ENCODE results near the gene EMX2.

EMX2 gene

DNA sequence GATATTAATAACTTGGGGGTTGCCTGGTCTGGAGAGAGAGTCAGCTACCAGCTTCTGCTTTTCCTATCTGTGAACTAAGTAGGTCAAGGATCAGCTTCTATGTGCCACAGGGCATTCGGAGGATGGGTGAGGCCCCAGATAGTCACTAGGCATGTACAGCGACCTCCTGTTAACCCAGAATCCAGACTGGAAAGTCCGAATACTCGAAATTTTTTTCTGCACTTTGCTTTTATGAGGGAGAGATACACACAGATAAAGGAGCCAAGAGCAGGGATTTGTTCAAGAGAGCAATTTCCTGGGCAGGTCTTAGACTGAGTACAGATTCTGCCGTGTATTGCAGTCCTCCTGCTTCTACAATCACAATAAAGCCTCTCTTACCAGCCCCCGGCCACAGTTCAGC is 54.2 kb downstream of the EMX2 start:
- H3K79me1 ChIP-seq (ENCODE audit: low read length): no peaks in the 10 kb centered on the region
- H3K18ac ChIP-seq (ENCODE audit: low read length): no peak overlapping the region
- no peak overlapping the region for H3K14ac ChIP-seq (ENCODE audit: low read length)
- peak overlapping the region; percentile 54 for H3K4me2 ChIP-seq (ENCODE audit: low read length)
- H2BK12ac ChIP-seq (ENCODE audit: low read length): no peak overlapping the region
- no peak overlapping the region for H2BK120ac ChIP-seq (ENCODE audit: insufficient read depth, low read length, poor library complexity)
- no peak overlapping the region for H3K4ac ChIP-seq (ENCODE audit: low read depth, low read length)
- no peak overlapping the region for H2AFZ ChIP-seq (ENCODE audit: insufficient read depth, low read length, poor library complexity)
- H3K23ac ChIP-seq (ENCODE audit: low read length): no peak overlapping the region
- H3K9me3 ChIP-seq (ENCODE audit: insufficient read depth, low read depth, low read length): no peaks in the 10 kb centered on the region
- H3K79me2 ChIP-seq (ENCODE audit: control insufficient read depth, insufficient read depth, low read length, poor library complexity): no peaks in the 10 kb centered on the region
- WGBS (ENCODE audit: extremely low coverage, insufficient coverage, insufficient read length): no CpG with 5 or more reads among the region's 6 CpGs
- H4K91ac ChIP-seq (ENCODE audit: low read depth, low read length): no peak overlapping the region
- no peak overlapping the region for H4K12ac ChIP-seq (ENCODE audit: low read depth, low read length)
- H3K27ac ChIP-seq (ENCODE audit: low read depth, low read length): no peak overlapping the region
- no peaks in the 10 kb centered on the region for H3K27me3 ChIP-seq (ENCODE audit: insufficient read depth, low read length)
- H3K4me3 ChIP-seq (ENCODE audit: low read depth, low read length): no peak overlapping the region
- H3K9ac ChIP-seq (ENCODE audit: low read length): no peak overlapping the region
- H3K4me1 ChIP-seq (ENCODE audit: control insufficient read depth in 1 of 2, insufficient read depth in 2 of 2, low read length in 2 of 2): peaks cover 3 to 10% of the 10 kb centered on the region in 2 experiments
- H3K36me3 ChIP-seq (ENCODE audit: control insufficient read depth in 1 of 2, insufficient read depth in 2 of 2, low read length in 2 of 2): no peaks in the 10 kb centered on the region
- no peak overlapping the region for H2AK5ac ChIP-seq (ENCODE audit: low read length)
- H4K8ac ChIP-seq (ENCODE audit: low read depth, low read length): no peak overlapping the region
- peak; percentile 89 to 97 for DNase-seq
- no peak overlapping the region for H2BK5ac ChIP-seq (ENCODE audit: low read depth, low read length, poor library complexity)

GRCh38 chr10:117597216-117597615 is 54.7 kb downstream of the EMX2 start:
- H3K79me1 ChIP-seq (ENCODE audit: low read length): no peaks in the 10 kb centered on the region
- no peak overlapping the region for H3K23ac ChIP-seq (ENCODE audit: low read length)
- peak; percentile 8 to 47 for DNase-seq
- H3K4me3 ChIP-seq (ENCODE audit: low read depth, low read length): no peak overlapping the region
- no peak overlapping the region for H3K4ac ChIP-seq (ENCODE audit: low read depth, low read length)
- H2BK12ac ChIP-seq (ENCODE audit: low read length): no peak overlapping the region
- H3K18ac ChIP-seq (ENCODE audit: low read length): no peak overlapping the region
- H3K27me3 ChIP-seq (ENCODE audit: insufficient read depth, low read length): no peaks in the 10 kb centered on the region
- H4K8ac ChIP-seq (ENCODE audit: low read depth, low read length): no peak overlapping the region
- H2AK5ac ChIP-seq (ENCODE audit: low read length): no peak overlapping the region
- H4K91ac ChIP-seq (ENCODE audit: low read depth, low read length): no peak overlapping the region
- H3K14ac ChIP-seq (ENCODE audit: low read length): no peak overlapping the region
- peaks cover 3 to 10% of the 10 kb centered on the region in 2 experiments for H3K4me1 ChIP-seq (ENCODE audit: control insufficient read depth in 1 of 2, insufficient read depth in 2 of 2, low read length in 2 of 2)
- H3K27ac ChIP-seq (ENCODE audit: low read depth, low read length): peak overlapping the region; percentile 38
- H3K36me3 ChIP-seq (ENCODE audit: control insufficient read depth in 1 of 2, insufficient read depth in 2 of 2, low read length in 2 of 2): no peaks in the 10 kb centered on the region
- no peak overlapping the region for H4K12ac ChIP-seq (ENCODE audit: low read depth, low read length)
- H2BK5ac ChIP-seq (ENCODE audit: low read depth, low read length, poor library complexity): no peak overlapping the region
- H3K9ac ChIP-seq (ENCODE audit: low read length): no peak overlapping the region
- no peak overlapping the region for H2AFZ ChIP-seq (ENCODE audit: insufficient read depth, low read length, poor library complexity)
- peak overlapping the region; percentile 54 for H3K4me2 ChIP-seq (ENCODE audit: low read length)
- no peaks in the 10 kb centered on the region for H3K9me3 ChIP-seq (ENCODE audit: insufficient read depth, low read depth, low read length)
- H3K79me2 ChIP-seq (ENCODE audit: control insufficient read depth, insufficient read depth, low read length, poor library complexity): no peaks in the 10 kb centered on the region
- no peak overlapping the region for H2BK120ac ChIP-seq (ENCODE audit: insufficient read depth, low read length, poor library complexity)
